ENCODE measurements around the gene SLX4IP.
A peak's percentile ranks its signal among the peaks of the same experiment; 100 is the strongest.

The SLX4IP gene

GRCh38 chr20:10511170-10511508 is 76.0 kb downstream of the SLX4IP start:
- DNase-seq (ENCODE audit: low read depth in 1 of 2, low spot score in 1 of 2), result no peak
- no peak overlapping the region for H3K4me3 ChIP-seq (replicated peaks; ENCODE audit: insufficient read depth, low read length)
- H3K27ac ChIP-seq (replicated peaks), result peak overlapping the region; percentile 62
- no peaks in the 10 kb centered on the region for H3K27me3 ChIP-seq (ENCODE audit: insufficient read depth, poor library complexity, severe bottlenecking)
- TF ChIP-seq GABPA (IDR thresholded peaks at IDR 0.05; ENCODE audit: low read depth) (no peak), POLR2AphosphoS5 (IDR thresholded peaks at IDR 0.05; ENCODE audit: low read depth) (no peak), SPI1 (IDR thresholded peaks at IDR 0.05; ENCODE audit: borderline replicate concordance, low read depth) (no peak), REST (IDR thresholded peaks at IDR 0.05; ENCODE audit: insufficient replicate concordance, low read depth) (no peak)
- TF ChIP-seq, protein P1, sequence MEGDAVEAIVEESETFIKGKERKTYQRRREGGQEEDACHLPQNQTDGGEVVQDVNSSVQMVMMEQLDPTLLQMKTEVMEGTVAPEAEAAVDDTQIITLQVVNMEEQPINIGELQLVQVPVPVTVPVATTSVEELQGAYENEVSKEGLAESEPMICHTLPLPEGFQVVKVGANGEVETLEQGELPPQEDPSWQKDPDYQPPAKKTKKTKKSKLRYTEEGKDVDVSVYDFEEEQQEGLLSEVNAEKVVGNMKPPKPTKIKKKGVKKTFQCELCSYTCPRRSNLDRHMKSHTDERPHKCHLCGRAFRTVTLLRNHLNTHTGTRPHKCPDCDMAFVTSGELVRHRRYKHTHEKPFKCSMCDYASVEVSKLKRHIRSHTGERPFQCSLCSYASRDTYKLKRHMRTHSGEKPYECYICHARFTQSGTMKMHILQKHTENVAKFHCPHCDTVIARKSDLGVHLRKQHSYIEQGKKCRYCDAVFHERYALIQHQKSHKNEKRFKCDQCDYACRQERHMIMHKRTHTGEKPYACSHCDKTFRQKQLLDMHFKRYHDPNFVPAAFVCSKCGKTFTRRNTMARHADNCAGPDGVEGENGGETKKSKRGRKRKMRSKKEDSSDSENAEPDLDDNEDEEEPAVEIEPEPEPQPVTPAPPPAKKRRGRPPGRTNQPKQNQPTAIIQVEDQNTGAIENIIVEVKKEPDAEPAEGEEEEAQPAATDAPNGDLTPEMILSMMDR (IDR thresholded peaks at IDR 0.05; ENCODE audit: insufficient read depth, low read length), result no peak

GRCh38 chr20:10511509-10512251 is 76.6 kb downstream of the SLX4IP start:
- TF ChIP-seq POLR2AphosphoS5 (IDR thresholded peaks at IDR 0.05; ENCODE audit: low read depth), result peak; percentile 73
- no peak for TF ChIP-seq REST (IDR thresholded peaks at IDR 0.05; ENCODE audit: insufficient replicate concordance, low read depth)
- TF ChIP-seq GABPA (IDR thresholded peaks at IDR 0.05; ENCODE audit: low read depth), result no peak
- peak; percentile 19; the same call in 1 of the 2 replicates for TF ChIP-seq SPI1 (IDR thresholded peaks at IDR 0.05; ENCODE audit: borderline replicate concordance, low read depth)
- TF ChIP-seq, protein P1 (IDR thresholded peaks at IDR 0.05; ENCODE audit: insufficient read depth, low read length), result no peak
- H3K27me3 ChIP-seq (ENCODE audit: insufficient read depth, poor library complexity, severe bottlenecking), result no peaks in the 10 kb centered on the region
- H3K4me3 ChIP-seq (replicated peaks; ENCODE audit: insufficient read depth, low read length), result no peak overlapping the region
- DNase-seq (ENCODE audit: low read depth in 1 of 2, low spot score in 1 of 2), result peak; percentile 93 to 94
- peak overlapping the region; percentile 62 for H3K27ac ChIP-seq (replicated peaks)

- Histone ChIP-seq H3K4me3 (replicated peaks; ENCODE audit: insufficient read depth, low read length) (no peak overlapping the region), H3K27me3 (ENCODE audit: insufficient read depth, poor library complexity, severe bottlenecking) (no peaks in the 10 kb centered on the region), H3K27ac (replicated peaks) (peak overlapping the region; percentile 86)
- no peak for DNase-seq (ENCODE audit: low read depth in 1 of 2, low spot score in 1 of 2)
- TF ChIP-seq POLR2AphosphoS5 (IDR thresholded peaks at IDR 0.05; ENCODE audit: low read depth), result no peak
- no peak for TF ChIP-seq SPI1 (IDR thresholded peaks at IDR 0.05; ENCODE audit: borderline replicate concordance, low read depth)
- TF ChIP-seq, protein P1 (IDR thresholded peaks at IDR 0.05; ENCODE audit: insufficient read depth, low read length), result no peak
- no peak for TF ChIP-seq REST (IDR thresholded peaks at IDR 0.05; ENCODE audit: insufficient replicate concordance, low read depth)
- TF ChIP-seq GABPA (IDR thresholded peaks at IDR 0.05; ENCODE audit: low read depth), result no peak
These were observed 78.0 kb downstream of the SLX4IP start for GRCh38 chr20:10513061-10513460.
